PC-3 (cell line): ENCODE results near the gene C5orf47. TPM values are rescaled to one million over a fixed set of nuclear protein-coding genes. Genes with fewer than 3 reads are reported as not detected.
"Not testable (repeated sequence)": the region's sequence is repeated elsewhere in the genome, so short reads cannot be mapped to it uniquely, and the experiment has no call there.

ENCODE experiments used
- ATAC-seq: fragments of 200-7000 bp; cut with Tn5 transposase; 2 replicates; pipeline ENCODE4 v1.9.1; 2020; ENCODE audit warnings: mild to moderate bottlenecking, moderate library complexity
- BruUV-seq: library from RNA; stranded (reverse); fragments of 400-500 nt; replicated peaks from 2 replicates; lab custom pipeline; 2021; lab: Mats Ljungman, UMichigan
- CTCF ChIA-PET: fragments of 300-600 bp; sonication (Branson Sonifier 250); formaldehyde crosslinking; loops from one replicate; lab custom pipeline; 2022; ENCODE audit warnings: antibody characterized with exemption; lab: Charles Lee
- POLR2A ChIA-PET: fragments of 300-600 bp; sonication (Branson Sonifier 250); formaldehyde crosslinking; loops from one replicate; lab custom pipeline; 2022; ENCODE audit warnings: antibody characterized with exemption; ENCODE audit not compliant: unreplicated experiment; lab: Charles Lee
- DNase-seq: peaks from one replicate; pipeline ENCODE4 v3.0.0-alpha.2; 2015
- H2AFZ ChIP-seq: fragments of 300-600 bp; sonication (generic); 2 replicates; pipeline ENCODE4 v1.6.0; 2016; ENCODE audit warnings: antibody characterized with exemption, low read length
- H3F3A ChIP-seq: fragments of 300-600 bp; sonication (generic); one replicate; pipeline ENCODE4 v1.6.0; 2017; ENCODE audit warnings: antibody characterized with exemption, low read length, control low read depth, mild to moderate bottlenecking; ENCODE audit not compliant: unreplicated experiment
- H3K27ac ChIP-seq: fragments of 300-600 bp; sonication (generic); 2 replicates; pipeline ENCODE4 v1.5.1; 2016; ENCODE audit warnings: mild to moderate bottlenecking, low read length
- H3K27me3 ChIP-seq: fragments of 300-600 bp; sonication (generic); 2 replicates; pipeline ENCODE4 v1.6.1; 2016; ENCODE audit warnings: low read length, mixed read lengths
- H3K36me3 ChIP-seq: fragments of 300-600 bp; sonication (generic); 2 replicates; pipeline ENCODE4 v1.6.1; 2016; ENCODE audit warnings: low read depth, mixed run types, low read length, mixed read lengths
- H3K4me1 ChIP-seq: fragments of 300-600 bp; sonication (generic); 2 replicates; pipeline ENCODE4 v1.5.1; 2016; ENCODE audit warnings: low read length; ENCODE audit not compliant: insufficient read depth
- H3K4me2 ChIP-seq: fragments of 300-600 bp; sonication (generic); 2 replicates; pipeline ENCODE4 v1.6.0; 2016; ENCODE audit warnings: low read length
- H3K4me3 ChIP-seq: fragments of 300-600 bp; sonication (generic); 2 replicates; pipeline ENCODE4 v1.5.1; 2016; ENCODE audit warnings: mild to moderate bottlenecking, low read length, mixed read lengths
- H3K79me2 ChIP-seq: fragments of 300-600 bp; sonication (generic); 2 replicates; pipeline ENCODE4 v1.6.1; 2017; ENCODE audit warnings: low read length, mixed read lengths
- H3K9ac ChIP-seq: fragments of 300-600 bp; sonication (generic); 2 replicates; pipeline ENCODE4 v1.6.0; 2016; ENCODE audit warnings: mild to moderate bottlenecking, low read length
- H3K9me2 ChIP-seq: fragments of 300-600 bp; sonication (generic); replicated peaks from 2 replicates; pipeline ENCODE4 v1.6.1; 2016; ENCODE audit warnings: mixed run types, low read length, mixed read lengths
- H3K9me3 ChIP-seq: fragments of 300-600 bp; sonication (generic); 2 replicates; pipeline ENCODE4 v1.6.1; 2016; ENCODE audit warnings: low read length, mixed read lengths
- H4K20me1 ChIP-seq: fragments of 300-600 bp; sonication (generic); 2 replicates; pipeline ENCODE4 v1.6.1; 2016; ENCODE audit warnings: low read length, mixed read lengths
- EZH2 ChIP-seq: fragments of 300-600 bp; sonication (generic); IDR thresholded peaks from one replicate; pipeline ENCODE4 v1.6.1; 2017; ENCODE audit warnings: antibody characterized with exemption, mild to moderate bottlenecking, low read length; ENCODE audit not compliant: unreplicated experiment
- EZH2phosphoT487 ChIP-seq: fragments of 300-600 bp; sonication (generic); IDR thresholded peaks from 2 replicates; pipeline ENCODE4 v1.6.1; 2018; ENCODE audit warnings: mild to moderate bottlenecking, antibody characterized with exemption, low read length, borderline replicate concordance
- intact Hi-C: fragments of 100-400 bp; cut with micrococcal nuclease; formaldehyde crosslinking; loops from 2 replicates; pipeline ENCODE4 v1.9.0; 2023
- total RNA-seq: library from RNA; depleted of rRNA; stranded (reverse); fragments of >200 nt; gene quantifications from 2 replicates; pipeline ENCODE4 v1.2.3, GENCODE V29; 2014
- TF ChIP-seq, protein P1 (sequence below): fragments of 300-600 bp; sonication (generic); conservative IDR thresholded peaks from 2 replicates; pipeline ENCODE4 v1.5.1; 2017; ENCODE audit warnings: antibody characterized with exemption, low read depth, mild to moderate bottlenecking, low read length

C5orf47 gene
- total RNA-seq, 1 experiment from 2014 or later = not detected

DNA sequence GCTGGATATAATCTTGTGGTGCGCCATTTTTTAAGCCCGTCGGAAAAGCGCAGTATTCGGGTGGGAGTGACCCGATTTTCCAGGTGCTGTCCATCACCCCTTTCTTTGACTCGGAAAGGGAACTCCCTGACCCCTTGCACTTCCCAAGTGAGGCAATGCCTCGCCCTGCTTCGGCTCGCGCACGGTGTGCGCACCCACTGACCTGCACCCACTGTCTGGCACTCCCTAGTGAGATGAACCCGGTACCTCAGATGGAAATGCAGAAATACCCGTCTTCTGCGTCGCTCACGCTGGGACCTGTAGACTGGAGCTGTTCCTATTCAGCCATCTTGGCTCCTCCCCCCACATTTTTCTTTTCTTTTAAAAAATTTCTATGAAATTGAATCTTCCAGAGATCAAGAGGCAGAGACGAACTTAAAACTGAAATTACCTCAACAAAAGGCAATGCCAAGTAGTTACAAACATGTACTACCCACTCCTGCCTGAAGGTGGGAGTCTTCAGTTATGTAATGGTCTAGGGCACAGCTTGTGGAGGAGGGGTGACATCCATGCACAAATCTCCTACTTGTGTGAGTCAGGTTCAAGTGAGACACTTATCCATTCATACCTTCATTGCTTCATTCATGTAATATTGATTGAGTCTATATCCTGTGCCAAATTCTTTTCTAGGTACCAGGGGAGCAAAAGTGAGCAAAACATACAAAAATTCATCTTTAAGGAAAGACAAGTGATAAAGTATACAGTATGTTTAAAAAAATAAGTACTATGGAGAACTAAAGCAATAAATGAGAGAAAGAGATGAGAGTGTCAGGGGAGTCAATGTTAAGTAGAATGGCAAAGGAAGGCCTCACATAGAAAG is 31.3 kb downstream of the C5orf47 start:
- H3F3A ChIP-seq, H4K20me1 ChIP-seq, H3K36me3 ChIP-seq, POLR2A ChIA-PET, BruUV-seq, H3K9ac ChIP-seq, H3K9me3 ChIP-seq, H3K4me1 ChIP-seq, H3K27ac ChIP-seq, H3K79me2 ChIP-seq, H3K9me2 ChIP-seq: not testable (repeated sequence)
- intact Hi-C loops = loop anchor here (1.0 kb wide), 1 partner anchor 292 kb away; no protein-coding TSS in a partner anchor
- Histone ChIP-seq H3K4me3 (peak overlapping the region; percentile 44), H2AFZ (peak overlapping the region; percentile 13), H3K4me2 (peak overlapping the region; percentile 48), H3K27me3 (peaks cover 31% of the 10 kb centered on the region)
- DNase-seq (peak; percentile 93), ATAC-seq (peak; percentile 99)
- TF ChIP-seq, protein P1, sequence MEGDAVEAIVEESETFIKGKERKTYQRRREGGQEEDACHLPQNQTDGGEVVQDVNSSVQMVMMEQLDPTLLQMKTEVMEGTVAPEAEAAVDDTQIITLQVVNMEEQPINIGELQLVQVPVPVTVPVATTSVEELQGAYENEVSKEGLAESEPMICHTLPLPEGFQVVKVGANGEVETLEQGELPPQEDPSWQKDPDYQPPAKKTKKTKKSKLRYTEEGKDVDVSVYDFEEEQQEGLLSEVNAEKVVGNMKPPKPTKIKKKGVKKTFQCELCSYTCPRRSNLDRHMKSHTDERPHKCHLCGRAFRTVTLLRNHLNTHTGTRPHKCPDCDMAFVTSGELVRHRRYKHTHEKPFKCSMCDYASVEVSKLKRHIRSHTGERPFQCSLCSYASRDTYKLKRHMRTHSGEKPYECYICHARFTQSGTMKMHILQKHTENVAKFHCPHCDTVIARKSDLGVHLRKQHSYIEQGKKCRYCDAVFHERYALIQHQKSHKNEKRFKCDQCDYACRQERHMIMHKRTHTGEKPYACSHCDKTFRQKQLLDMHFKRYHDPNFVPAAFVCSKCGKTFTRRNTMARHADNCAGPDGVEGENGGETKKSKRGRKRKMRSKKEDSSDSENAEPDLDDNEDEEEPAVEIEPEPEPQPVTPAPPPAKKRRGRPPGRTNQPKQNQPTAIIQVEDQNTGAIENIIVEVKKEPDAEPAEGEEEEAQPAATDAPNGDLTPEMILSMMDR = peak; percentile 88
- CTCF ChIA-PET = interaction anchor here (1.0 to 1.3 kb wide), 2 partner anchors 291 to 297 kb away, joined by 8 to 9 read pairs; no protein-coding TSS in a partner anchor

DNA sequence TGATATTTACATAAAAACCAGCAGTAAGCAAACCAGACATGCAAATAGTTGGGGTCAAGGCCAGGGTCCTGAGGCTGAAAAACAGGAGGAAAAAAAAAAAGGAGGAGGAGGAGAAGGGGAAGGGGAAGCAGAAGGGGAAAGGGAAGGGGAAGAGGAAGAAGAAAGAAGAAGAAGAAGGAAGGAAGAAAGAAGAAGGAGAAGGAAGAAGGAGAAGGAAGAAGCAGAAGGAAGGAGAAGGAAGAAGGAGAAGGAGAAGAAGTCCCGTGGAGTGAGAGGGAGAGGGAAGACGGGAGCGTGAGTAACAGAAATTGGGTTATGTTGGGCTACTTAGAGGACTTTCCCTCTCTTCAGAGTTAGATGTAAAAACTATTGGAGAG is 31.9 kb downstream of the C5orf47 start:
- Histone ChIP-seq H2AFZ (no peak overlapping the region), H3K4me1 (no peaks in the 10 kb centered on the region), H3K9me2 (no peaks in the 10 kb centered on the region), H3K4me3 (no peak overlapping the region), H3K4me2 (no peak overlapping the region), H3K9me3 (no peaks in the 10 kb centered on the region), H3K27ac (no peak overlapping the region), H3K27me3 (peaks cover 36% of the 10 kb centered on the region), H4K20me1 (no peaks in the 10 kb centered on the region), H3K36me3 (no peaks in the 10 kb centered on the region), H3K79me2 (no peaks in the 10 kb centered on the region), H3K9ac (no peak overlapping the region), H3F3A (no peaks in the 10 kb centered on the region)
- ChIA-PET POLR2A (no interaction called here), CTCF (interaction anchor here (1.0 kb wide), 1 partner anchor 296 kb away, joined by 8 read pairs; no protein-coding TSS in a partner anchor)
- intact Hi-C loops = loop anchor here (1.0 kb wide), 1 partner anchor 291 kb away; no protein-coding TSS in a partner anchor
- BruUV-seq = no TSS peak
- ATAC-seq (no peak), DNase-seq (no peak)
- TF ChIP-seq, protein P1 = no peak
- TF ChIP-seq EZH2 = no peak
- TF ChIP-seq EZH2phosphoT487 = no peak
